ENCODE results near the gene OBSCN.

Gene OBSCN

GRCh38 chr1:228417483-228418203 is 209.8 kb downstream of the OBSCN start:
- no peak for DNase-seq (ENCODE audit: low read depth in 2 of 2)

GRCh38 chr1:228420968-228421826 is 213.4 kb downstream of the OBSCN start:
- DNase-seq (ENCODE audit: low read depth in 2 of 2), result no peak

- DNase-seq (ENCODE audit: low read depth in 2 of 2), result no peak
These were observed 215.7 kb downstream of the OBSCN start for GRCh38 chr1:228423404-228424053.

DNA sequence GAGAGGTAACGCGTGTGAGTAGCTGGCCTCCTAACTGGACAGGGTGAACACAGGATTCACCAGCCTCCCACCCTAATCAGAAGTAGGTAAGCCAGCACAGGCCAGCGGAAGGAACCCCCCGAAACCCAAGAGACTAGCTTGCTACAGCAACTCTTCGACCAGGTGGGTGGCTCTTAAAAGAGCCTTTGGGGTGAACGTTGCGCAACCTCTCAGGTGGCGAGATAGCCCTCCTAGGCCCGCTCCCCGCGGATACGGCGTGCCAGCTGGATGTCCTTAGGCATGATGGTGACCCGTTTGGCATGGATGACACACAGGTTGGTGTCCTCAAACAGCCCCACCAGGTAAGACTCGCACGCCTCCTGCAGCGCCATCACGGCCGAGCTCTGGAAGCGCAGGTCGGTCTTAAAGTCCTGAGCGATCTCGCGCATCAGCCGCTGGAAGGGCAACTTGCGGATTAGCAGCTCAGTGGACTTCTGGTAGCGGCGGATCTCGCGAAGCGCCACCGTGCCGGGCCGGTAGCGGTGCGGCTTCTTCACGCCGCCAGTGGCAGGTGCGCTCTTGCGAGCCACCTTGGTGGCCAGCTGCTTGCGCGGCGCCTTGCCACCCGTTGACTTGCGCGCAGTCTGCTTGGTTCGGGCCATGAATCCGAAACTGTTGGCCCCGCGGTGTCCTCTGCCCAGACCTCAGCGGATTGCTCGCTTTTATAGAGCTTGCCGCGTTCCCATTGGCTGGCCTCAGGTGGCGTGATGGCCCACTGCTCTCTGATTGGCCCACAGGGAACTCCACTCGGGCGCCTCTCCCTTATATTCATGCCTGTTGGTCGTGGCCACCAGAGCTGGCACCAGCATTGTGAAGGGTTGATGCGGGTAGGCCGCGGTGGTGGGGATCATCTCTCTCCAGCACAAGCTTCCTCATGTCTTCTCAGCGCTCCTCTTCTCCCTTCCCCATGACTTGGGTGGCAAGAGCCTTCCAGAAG is 217.1 kb downstream of the OBSCN start:
- DNase-seq (ENCODE audit: low read depth in 2 of 2), result no peak

DNA sequence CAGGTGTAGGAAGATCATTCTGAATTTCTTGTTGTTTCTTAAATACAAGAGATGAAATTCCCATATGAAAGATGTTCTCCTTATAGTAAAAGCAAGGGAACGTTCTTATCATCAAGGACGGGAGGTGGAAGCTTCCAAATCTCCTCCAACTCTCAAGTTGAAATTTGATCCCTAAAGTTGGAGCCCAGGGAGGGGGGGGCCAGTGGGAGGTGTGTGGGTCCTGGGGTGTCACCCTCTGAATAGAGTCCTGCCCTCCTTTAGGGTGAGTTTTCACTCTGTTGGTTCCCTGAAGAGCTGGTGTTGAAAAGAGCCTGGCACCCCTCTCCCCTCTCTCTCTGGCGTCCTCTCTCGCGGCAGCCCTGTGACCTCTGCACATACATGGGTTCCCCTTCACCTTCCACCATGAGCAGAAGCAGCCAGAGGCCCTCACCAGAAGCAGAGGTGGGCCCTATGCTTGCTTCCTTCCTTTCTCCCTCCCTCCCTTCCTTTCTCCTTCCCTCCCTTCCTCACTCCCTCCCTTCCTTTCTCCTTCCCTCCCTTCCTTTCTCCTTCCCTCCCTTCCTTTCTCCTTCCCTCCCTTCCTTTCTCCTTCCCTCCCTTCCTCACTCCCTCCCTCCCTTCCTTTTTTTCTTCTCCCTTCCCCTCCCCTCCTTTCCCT is 218.8 kb downstream of the OBSCN start:
- DNase-seq (ENCODE audit: low read depth in 2 of 2), result no peak

GRCh38 chr1:228428412-228428811 is 220.6 kb downstream of the OBSCN start:
- no peak for DNase-seq (ENCODE audit: low read depth in 2 of 2)

Data from stimulated activated CD8-positive, alpha-beta memory T cell treated with anti-CD3 and anti-CD28 coated beads, Interleukin-15, amount 100 ng/mL, for 48 hours (primary cell).